OCI-LY7 (cell line): ENCODE results near the gene TUBGCP2.

Source experiments
- CTCF ChIP-seq: fragments of 200-600 bp; sonication (generic); conservative IDR thresholded peaks from 2 replicates; pipeline ENCODE4 v1.5.1; 2014; ENCODE audit warnings: mild to moderate bottlenecking, antibody characterized with exemption, low read length, moderate library complexity, mixed read lengths
- EZH2phosphoT487 ChIP-seq: fragments of 200-600 bp; sonication (generic); IDR thresholded peaks from 2 replicates; pipeline ENCODE4 v1.6.1; 2018; ENCODE audit warnings: low read depth, borderline replicate concordance, mild to moderate bottlenecking, mixed run types, antibody characterized with exemption, low read length, moderate library complexity, mixed read lengths

DNA sequence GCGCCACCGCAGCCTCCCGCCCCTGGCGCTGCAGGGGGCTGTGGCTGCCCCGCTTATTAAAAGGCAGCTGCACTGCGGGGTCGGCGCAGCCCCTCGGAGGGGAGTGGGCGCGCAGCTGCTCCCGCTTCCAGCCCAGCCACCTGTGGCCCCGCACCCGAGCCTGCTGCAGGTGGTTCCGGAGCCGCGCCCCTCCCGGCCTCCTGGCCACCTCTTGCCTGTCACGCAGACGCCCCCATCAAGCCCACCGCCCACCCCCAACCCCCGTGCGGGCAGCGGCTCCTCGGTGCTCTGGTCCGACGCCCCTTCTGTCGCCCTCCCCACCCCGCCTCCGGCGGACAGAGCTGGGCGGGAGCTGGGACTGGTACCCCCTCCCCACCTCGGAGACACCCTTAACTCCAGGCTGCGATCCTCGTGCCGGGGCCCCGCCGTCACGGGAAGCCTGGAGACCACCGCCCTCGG, 27.5 kb upstream of the TUBGCP2 start:
- TF ChIP-seq CTCF, result no peak
- TF ChIP-seq EZH2phosphoT487, result no peak
